Panc1 (cell line): ENCODE results near the gene KLF6. TPM values are rescaled to one million over a fixed set of nuclear protein-coding genes. Genes with fewer than 3 reads are reported as not detected.

Experiments
- ATAC-seq: fragments of 200-7000 bp; cut with Tn5 transposase; 2 replicates; pipeline ENCODE4 v1.9.1; 2020; ENCODE audit warnings: mild to moderate bottlenecking, moderate library complexity
- BruUV-seq: library from RNA; stranded (reverse); fragments of 400-500 nt; replicated peaks from 2 replicates; lab custom pipeline; 2021; lab: Mats Ljungman, UMichigan
- CTCF ChIA-PET: fragments of 300-600 bp; sonication (Branson Sonifier 250); formaldehyde crosslinking; loops from one replicate; lab custom pipeline; 2022; ENCODE audit warnings: antibody characterized with exemption; lab: Charles Lee
- POLR2A ChIA-PET: fragments of 300-600 bp; sonication (Branson Sonifier 250); formaldehyde crosslinking; loops from one replicate; lab custom pipeline; 2022; ENCODE audit warnings: antibody characterized with exemption; lab: Charles Lee
- DNase-seq: peaks from one replicate; pipeline ENCODE4 v3.0.0-alpha.2; 2010; ENCODE audit warnings: low read depth, low spot score
- H3K27ac ChIP-seq: 2 replicates; pipeline ENCODE4 v1.5.1; 2011; ENCODE audit warnings: mild to moderate bottlenecking, low read length, inconsistent platforms
- H3K27me3 ChIP-seq: fragments of 200-500 bp; sonication (Bioruptor generic); 2 replicates; pipeline ENCODE4 v1.6.0; 2014; ENCODE audit warnings: low read length, inconsistent platforms; ENCODE audit not compliant: control insufficient read depth, insufficient read depth
- H3K36me3 ChIP-seq: fragments of 200-500 bp; sonication (Bioruptor generic); 2 replicates; pipeline ENCODE4 v1.5.1; 2014; ENCODE audit warnings: inconsistent platforms, mild to moderate bottlenecking, low read length, moderate library complexity; ENCODE audit not compliant: control insufficient read depth, insufficient read depth
- H3K4me1 ChIP-seq: 2 replicates; pipeline ENCODE4 v1.5.1; 2011; ENCODE audit warnings: inconsistent platforms, mild to moderate bottlenecking, low read length, moderate library complexity; ENCODE audit not compliant: control insufficient read depth, insufficient read depth
- H3K4me3 ChIP-seq, 2 experiments: 2 replicates each; pipeline ENCODE4 v1.5.1; 2011 to 2012; ENCODE audit warnings: low read depth in 2 of 2, low read length in 2 of 2, mild to moderate bottlenecking in 2 of 2, inconsistent platforms in 1 of 2, moderate library complexity in 1 of 2
- H3K9me3 ChIP-seq: fragments of 200-500 bp; sonication (Bioruptor generic); 2 replicates; pipeline ENCODE4 v1.5.1; 2014; ENCODE audit warnings: low read depth, mild to moderate bottlenecking, inconsistent platforms, low read length, moderate library complexity; ENCODE audit not compliant: control insufficient read depth, insufficient read depth
- CTCF ChIP-seq: fragments of 450-650 bp; IDR thresholded peaks from 2 replicates; pipeline ENCODE4 v1.5.1; 2017; ENCODE audit warnings: mild to moderate bottlenecking
- POLR2AphosphoS5 ChIP-seq: IDR thresholded peaks from 2 replicates; pipeline ENCODE4 v1.6.1; 2012; ENCODE audit warnings: mild to moderate bottlenecking, low read depth, low read length, moderate library complexity
- REST ChIP-seq, 2 experiments: IDR thresholded peaks; 2 replicates each; pipeline ENCODE4 v1.6.1; 2011 to 2012; ENCODE audit warnings: low read depth in 2 of 2, control low read depth in 1 of 2, low read length in 1 of 2, mild to moderate bottlenecking in 1 of 2, moderate library complexity in 1 of 2; ENCODE audit not compliant: insufficient read depth in 1 of 2
- SIN3A ChIP-seq: IDR thresholded peaks from 2 replicates; pipeline ENCODE4 v1.6.1; 2012; ENCODE audit warnings: low read depth, mild to moderate bottlenecking, low read length, moderate library complexity, borderline replicate concordance; ENCODE audit not compliant: insufficient read depth
- TCF7L2 ChIP-seq: IDR thresholded peaks from 2 replicates; pipeline ENCODE4 v1.6.1; 2011; ENCODE audit warnings: mild to moderate bottlenecking, low read depth, low read length, inconsistent platforms
- in situ Hi-C: cut with HindIII; loops from 2 replicates; pipeline ENCODE4 v1.10.0; 2016; ENCODE audit warnings: low sequenced_read_pairs, low pct_unique_long_range_greater_than_20kb
- intact Hi-C: fragments of 100-400 bp; cut with micrococcal nuclease; formaldehyde crosslinking; loops from one replicate; pipeline ENCODE4 v1.10.0; 2022; ENCODE audit not compliant: unreplicated experiment
- total RNA-seq: library from RNA; stranded (reverse); gene quantifications from one replicate; pipeline ENCODE4 v1.2.1, GENCODE V29; 2021; ENCODE audit not compliant: unreplicated experiment

The KLF6 gene
- total RNA-seq, 1 experiment from 2014 or later = 177 TPM

- no TSS peak for BruUV-seq
- H3K9me3 ChIP-seq = no peaks in the 10 kb centered on the region
- in situ Hi-C loops = no loop called here
- peaks cover 22% of the 10 kb centered on the region for H3K36me3 ChIP-seq
- peak overlapping the region in 1 of 2 experiments; percentile 28; a peak in 2 of 4 replicates for H3K4me3 ChIP-seq
- ChIA-PET CTCF (interaction anchor here (1.1 kb wide), 1 partner anchor 578 kb away, joined by 3 read pairs; no protein-coding TSS in a partner anchor), POLR2A (interaction anchor here (0.6 to 1.7 kb wide), 7 partner anchors 10 to 261 kb away, joined by 3 to 12 read pairs (median 5); partner anchors contain the start of gene KLF6)
- peak; percentile 69 for DNase-seq
- peaks cover 56% of the 10 kb centered on the region for H3K4me1 ChIP-seq
- peak overlapping the region; percentile 100 for H3K27ac ChIP-seq
- ATAC-seq = peak; percentile 45
- TF ChIP-seq POLR2AphosphoS5 = peak; percentile 54; the same call in 1 of the 2 replicates
- peak; percentile 23; the same call in 1 of the 2 replicates for TF ChIP-seq SIN3A
- no peak for TF ChIP-seq CTCF
- TF ChIP-seq TCF7L2 = 0 out of 2 replicates have a peak, but pooled peaks have one; percentile 9
- no peak for TF ChIP-seq REST (IDR thresholded peaks at IDR 0.05; ENCODE audit: insufficient read depth in 1 of 2, low read depth in 2 of 2, low read length in 1 of 2)
- intact Hi-C loops = loop anchor here (10.0 kb wide), 1 partner anchor 151 kb away; no protein-coding TSS in a partner anchor
- H3K27me3 ChIP-seq = no peaks in the 10 kb centered on the region
These were observed 9.1 kb downstream of the KLF6 start for GRCh38 chr10:3775696-3776551.

- intact Hi-C loops = loop anchor here (5.0 to 10.0 kb wide), 2 partner anchors 150 to 538 kb away; no protein-coding TSS in a partner anchor
- H3K4me1 ChIP-seq = peaks cover 56% of the 10 kb centered on the region
- TF ChIP-seq POLR2AphosphoS5 (peak; percentile 77), CTCF (no peak), TCF7L2 (0 out of 2 replicates have a peak, but pooled peaks have one; percentile 35), SIN3A (peak; percentile 70; the same call in 1 of the 2 replicates), REST (IDR thresholded peaks at IDR 0.05; ENCODE audit: insufficient read depth in 1 of 2, low read depth in 2 of 2, low read length in 1 of 2) (no peak)
- peak overlapping the region; percentile 100 for H3K27ac ChIP-seq
- ATAC-seq = peak; percentile 60
- in situ Hi-C loops = no loop called here
- peaks cover 17% of the 10 kb centered on the region for H3K36me3 ChIP-seq
- no peaks in the 10 kb centered on the region for H3K9me3 ChIP-seq
- ChIA-PET CTCF (interaction anchor here (1.1 kb wide), 1 partner anchor 577 kb away, joined by 3 read pairs; no protein-coding TSS in a partner anchor), POLR2A (interaction anchor here (0.6 to 1.7 kb wide), 6 partner anchors 10 to 213 kb away, joined by 3 to 11 read pairs (median 4); partner anchors contain the start of gene KLF6)
- no peaks in the 10 kb centered on the region for H3K27me3 ChIP-seq
- H3K4me3 ChIP-seq = peak overlapping the region in 1 of 2 experiments; percentile 15; a peak in 2 of 4 replicates
- peak; percentile 85 for DNase-seq
- no TSS peak for BruUV-seq
These were observed 10.0 kb downstream of the KLF6 start for GRCh38 chr10:3774814-3775695.
